Adipocyte (in vitro differentiated cells): Measurements from ENCODE around the gene MSH5.

Experiments
- DNase-seq: peaks from one replicate; pipeline ENCODE4 v3.0.0-alpha.2; 2015; ENCODE audit warnings: low read depth
- H3K27me3 ChIP-seq: replicated peaks from 2 replicates; pipeline ENCODE4 v1.7.0; 2013; ENCODE audit warnings: mild to moderate bottlenecking, low read length, moderate library complexity; ENCODE audit not compliant: control insufficient read depth, insufficient read depth
- H3K36me3 ChIP-seq: 2 replicates; pipeline ENCODE4 v1.7.0; 2013; ENCODE audit warnings: low read length, mild to moderate bottlenecking, moderate library complexity; ENCODE audit not compliant: control insufficient read depth, insufficient read depth, severe bottlenecking
- H3K4me1 ChIP-seq: 2 replicates; pipeline ENCODE4 v1.7.0; 2013; ENCODE audit warnings: mild to moderate bottlenecking, low read length, moderate library complexity; ENCODE audit not compliant: control insufficient read depth, insufficient read depth
- H3K4me3 ChIP-seq: 2 replicates; pipeline ENCODE4 v1.7.0; 2013; ENCODE audit warnings: mild to moderate bottlenecking, low read length, moderate library complexity
- H3K9ac ChIP-seq: 2 replicates; pipeline ENCODE4 v1.7.0; 2013; ENCODE audit warnings: mild to moderate bottlenecking, low read length, moderate library complexity
- H3K9me3 ChIP-seq: 2 replicates; pipeline ENCODE4 v1.7.0; 2013; ENCODE audit warnings: mild to moderate bottlenecking, low read length, moderate library complexity; ENCODE audit not compliant: control insufficient read depth

Gene MSH5

GRCh38 chr6:31713991-31714684 lies 25.7 kb upstream of the MSH5 start:
- H3K27me3 ChIP-seq, result peaks cover 26% of the 10 kb centered on the region
- no peak for DNase-seq
- H3K9ac ChIP-seq, result no peak overlapping the region
- H3K9me3 ChIP-seq, result no peaks in the 10 kb centered on the region
- H3K4me1 ChIP-seq, result no peaks in the 10 kb centered on the region
- no peak overlapping the region for H3K4me3 ChIP-seq
- no peaks in the 10 kb centered on the region for H3K36me3 ChIP-seq

GRCh38 chr6:31715022-31715958 lies 24.5 kb upstream of the MSH5 start, which contains the start of gene LY6G6D:
TSS of gene LY6G6D (plus strand) at chr6:31715348. CDS start at chr6:31715356, 8 bp downstream.
- no peak within 1 kb of the TSS for H3K9ac ChIP-seq
- peaks cover 27% of the 10 kb centered on the region for H3K27me3 ChIP-seq
- H3K4me1 ChIP-seq, result no peaks in the 10 kb centered on the region
- DNase-seq, result no peak
- H3K9me3 ChIP-seq, result no peaks in the 10 kb centered on the region
- no peak within 1 kb of the TSS for H3K4me3 ChIP-seq
- no peaks in the 10 kb centered on the region for H3K36me3 ChIP-seq

- no peak for DNase-seq
- H3K9ac ChIP-seq, result no peak overlapping the region
- no peaks in the 10 kb centered on the region for H3K9me3 ChIP-seq
- H3K4me3 ChIP-seq, result no peak overlapping the region
- no peaks in the 10 kb centered on the region for H3K4me1 ChIP-seq
- H3K27me3 ChIP-seq, result peaks cover 10% of the 10 kb centered on the region
- H3K36me3 ChIP-seq, result no peaks in the 10 kb centered on the region
Measured at GRCh38 chr6:31717499-31718222, 22.1 kb upstream of the MSH5 start.

- Histone ChIP-seq H3K27me3 (peaks cover 10% of the 10 kb centered on the region), H3K4me3 (no peak overlapping the region), H3K9me3 (no peaks in the 10 kb centered on the region), H3K4me1 (no peaks in the 10 kb centered on the region), H3K9ac (no peak overlapping the region), H3K36me3 (no peaks in the 10 kb centered on the region)
- no peak for DNase-seq
Measured at GRCh38 chr6:31718265-31718664, 21.5 kb upstream of the MSH5 start.

- no peak for DNase-seq
- H3K9ac ChIP-seq, result no peak overlapping the region
- no peak overlapping the region for H3K4me3 ChIP-seq
- H3K27me3 ChIP-seq, result peaks cover 6% of the 10 kb centered on the region
- H3K4me1 ChIP-seq, result no peaks in the 10 kb centered on the region
- no peaks in the 10 kb centered on the region for H3K9me3 ChIP-seq
- H3K36me3 ChIP-seq, result no peaks in the 10 kb centered on the region
Measured at GRCh38 chr6:31719001-31719400, 20.8 kb upstream of the MSH5 start.

GRCh38 chr6:31720196-31720770 lies 19.5 kb upstream of the MSH5 start:
- no peak overlapping the region for H3K9ac ChIP-seq
- no peaks in the 10 kb centered on the region for H3K4me1 ChIP-seq
- no peaks in the 10 kb centered on the region for H3K9me3 ChIP-seq
- H3K36me3 ChIP-seq, result no peaks in the 10 kb centered on the region
- H3K27me3 ChIP-seq, result peaks cover 2% of the 10 kb centered on the region
- DNase-seq, result no peak
- no peak overlapping the region for H3K4me3 ChIP-seq

- peaks cover 5% of the 10 kb centered on the region for H3K36me3 ChIP-seq
- no peak within 1 kb of the TSS for H3K4me3 ChIP-seq
- H3K27me3 ChIP-seq, result peaks cover 2% of the 10 kb centered on the region
- no peaks in the 10 kb centered on the region for H3K4me1 ChIP-seq
- no peaks in the 10 kb centered on the region for H3K9me3 ChIP-seq
- DNase-seq, result no peak
- H3K9ac ChIP-seq, result no peak within 1 kb of the TSS
Measured at GRCh38 chr6:31721351-31722020, 18.3 kb upstream of the MSH5 start, which contains the start of gene LY6G6C. TSS of gene LY6G6C (minus strand) at chr6:31721746. CDS start at chr6:31721679, 67 bp downstream.

- Histone ChIP-seq H3K9me3 (no peaks in the 10 kb centered on the region), H3K36me3 (peaks cover 11% of the 10 kb centered on the region), H3K4me3 (no peak overlapping the region), H3K27me3 (peaks cover 2% of the 10 kb centered on the region), H3K4me1 (peaks cover 3% of the 10 kb centered on the region), H3K9ac (no peak overlapping the region)
- no peak for DNase-seq
Measured at GRCh38 chr6:31722173-31722572, 17.6 kb upstream of the MSH5 start.

- Histone ChIP-seq H3K4me1 (peaks cover 13% of the 10 kb centered on the region), H3K27me3 (peaks cover 2% of the 10 kb centered on the region), H3K9ac (no peak within 1 kb of the TSS), H3K4me3 (no peak within 1 kb of the TSS), H3K9me3 (no peaks in the 10 kb centered on the region), H3K36me3 (peaks cover 15% of the 10 kb centered on the region)
- DNase-seq, result no peak
Measured at GRCh38 chr6:31723245-31723979, 16.4 kb upstream of the MSH5 start, which contains the start of gene MPIG6B. TSS of gene MPIG6B (plus strand) at chr6:31723373. CDS start at chr6:31723384, 11 bp downstream.
